ENCODE data around the gene MLH1.

- TF ChIP-seq CTCF (conservative IDR thresholded peaks at IDR 0.05; ENCODE audit: low read length): no peak
- TF ChIP-seq EZH2phosphoT487 (IDR thresholded peaks at IDR 0.05; ENCODE audit: borderline replicate concordance, low read depth, low read length): no peak
These were observed at the start of gene MLH1 for GRCh38 chr3:36993326-36994283.
